ENCODE measurements around the gene GRIN2A.

The GRIN2A gene

GRCh38 chr16:9911231-9911630 lies 271.0 kb downstream of the GRIN2A start:
- H3K4me3 ChIP-seq (replicated peaks; ENCODE audit: low read depth, low read length): no peak overlapping the region
- no peak for DNase-seq (ENCODE audit: extremely low read depth, low read depth)
- no peak for TF ChIP-seq CTCF (IDR thresholded peaks at IDR 0.05; ENCODE audit: low read depth, low read length, missing control alignments)

GRCh38 chr16:9909072-9909825 lies 273.0 kb downstream of the GRIN2A start:
- DNase-seq (ENCODE audit: extremely low read depth, low read depth): no peak
- no peak for TF ChIP-seq CTCF (IDR thresholded peaks at IDR 0.05; ENCODE audit: low read depth, low read length, missing control alignments)
- H3K4me3 ChIP-seq (replicated peaks; ENCODE audit: low read depth, low read length): no peak overlapping the region

GRCh38 chr16:9908613-9909012 lies 273.6 kb downstream of the GRIN2A start:
- no peak for DNase-seq (ENCODE audit: extremely low read depth, low read depth)
- no peak overlapping the region for H3K4me3 ChIP-seq (replicated peaks; ENCODE audit: low read depth, low read length)
- TF ChIP-seq CTCF (IDR thresholded peaks at IDR 0.05; ENCODE audit: low read depth, low read length, missing control alignments): no peak

- no peak for TF ChIP-seq CTCF (IDR thresholded peaks at IDR 0.05; ENCODE audit: low read depth, low read length, missing control alignments)
- no peak overlapping the region for H3K4me3 ChIP-seq (replicated peaks; ENCODE audit: low read depth, low read length)
Measured at GRCh38 chr16:9907752-9908151, 274.5 kb downstream of the GRIN2A start.

GRCh38 chr16:9906218-9906617 lies 276.0 kb downstream of the GRIN2A start:
- TF ChIP-seq CTCF (IDR thresholded peaks at IDR 0.05; ENCODE audit: low read depth, low read length, missing control alignments): no peak
- DNase-seq (ENCODE audit: extremely low read depth, low read depth): no peak
- no peak overlapping the region for H3K4me3 ChIP-seq (replicated peaks; ENCODE audit: low read depth, low read length)

More at GRCh38 chr16:9907752-9908151, 274.5 kb downstream of the GRIN2A start:
- no peak for DNase-seq (ENCODE audit: extremely low read depth, low read depth)

GRCh38 chr16:9904526-9904925 lies 277.7 kb downstream of the GRIN2A start:
- TF ChIP-seq CTCF (IDR thresholded peaks at IDR 0.05; ENCODE audit: low read depth, low read length, missing control alignments): no peak
- H3K4me3 ChIP-seq (replicated peaks; ENCODE audit: low read depth, low read length): no peak overlapping the region
- no peak for DNase-seq (ENCODE audit: extremely low read depth, low read depth)

- no peak for DNase-seq (ENCODE audit: extremely low read depth, low read depth)
- no peak for TF ChIP-seq CTCF (IDR thresholded peaks at IDR 0.05; ENCODE audit: low read depth, low read length, missing control alignments)
- no peak overlapping the region for H3K4me3 ChIP-seq (replicated peaks; ENCODE audit: low read depth, low read length)
Measured at GRCh38 chr16:9900576-9900975, 281.7 kb downstream of the GRIN2A start.
